ENCODE measurements around the gene RAF1. TPM values are rescaled to one million over a fixed set of nuclear protein-coding genes. Genes with fewer than 3 reads are reported as not detected.

RAF1 gene
- total and polyA plus RNA-seq, 3 donors from 2014 or later = 68.7 to 138 (median 133) TPM

GRCh38 chr3:12588039-12589009 lies 75.6 kb downstream of the RAF1 start:
- Histone ChIP-seq H3K9me3 (no peaks in the 10 kb centered on the region), H3K4me1 (peaks cover 13% of the 10 kb centered on the region), H3K27me3 (no peaks in the 10 kb centered on the region), H3K4me3 (no peak overlapping the region), H3K27ac (no peak overlapping the region), H3K36me3 (ENCODE audit: low read depth, missing control alignments) (peaks cover 3% of the 10 kb centered on the region)
- TF ChIP-seq CTCF (IDR thresholded peaks at IDR 0.05) (no peak), POLR2A (IDR thresholded peaks at IDR 0.05) (no peak)
- intact Hi-C loops (cut with DNase I; ENCODE audit: low total_unique reads) = no loop called here
- WGBS, 2 donors = 79 to 80% methylated on average over 7 of the region's 7 CpGs
- DNase-seq = no peak

- intact Hi-C loops (cut with DNase I; ENCODE audit: low total_unique reads) = no loop called here
- H3K4me1 ChIP-seq = peaks cover under 1% of the 10 kb centered on the region
- TF ChIP-seq POLR2A (IDR thresholded peaks at IDR 0.05) = no peak
- WGBS, 2 donors = 81 to 82% methylated on average over 3 of the region's 3 CpGs
- H3K9me3 ChIP-seq = no peaks in the 10 kb centered on the region
- DNase-seq = no peak
- no peak overlapping the region for H3K4me3 ChIP-seq
- peaks cover 3% of the 10 kb centered on the region for H3K36me3 ChIP-seq (ENCODE audit: low read depth, missing control alignments)
- H3K27ac ChIP-seq = no peak overlapping the region
- H3K27me3 ChIP-seq = no peaks in the 10 kb centered on the region
Measured at GRCh38 chr3:12586403-12586802, 77.5 kb downstream of the RAF1 start.

- H3K4me3 ChIP-seq = no peak overlapping the region
- WGBS, 2 donors = 59 to 73% methylated on average over 5 of the region's 5 CpGs
- H3K9me3 ChIP-seq = no peaks in the 10 kb centered on the region
- no peaks in the 10 kb centered on the region for H3K4me1 ChIP-seq
- H3K36me3 ChIP-seq (ENCODE audit: low read depth, missing control alignments) = peaks cover 3% of the 10 kb centered on the region
- DNase-seq = no peak
- H3K27me3 ChIP-seq = no peaks in the 10 kb centered on the region
- no peak for TF ChIP-seq POLR2A (IDR thresholded peaks at IDR 0.05)
- no peak for TF ChIP-seq CTCF (IDR thresholded peaks at IDR 0.05)
- no peak overlapping the region for H3K27ac ChIP-seq
- intact Hi-C loops (cut with DNase I; ENCODE audit: low total_unique reads) = no loop called here
Measured at GRCh38 chr3:12585970-12586369, 77.9 kb downstream of the RAF1 start.

GRCh38 chr3:12585181-12585580 lies 78.7 kb downstream of the RAF1 start:
- H3K36me3 ChIP-seq (ENCODE audit: low read depth, missing control alignments) = peaks cover 3% of the 10 kb centered on the region

More at GRCh38 chr3:12585181-12585580, 78.7 kb downstream of the RAF1 start:
- H3K9me3 ChIP-seq = no peaks in the 10 kb centered on the region
- no peak for TF ChIP-seq CTCF (IDR thresholded peaks at IDR 0.05)
- no peak for TF ChIP-seq POLR2A (IDR thresholded peaks at IDR 0.05)
- H3K27me3 ChIP-seq = no peaks in the 10 kb centered on the region
- no peaks in the 10 kb centered on the region for H3K4me1 ChIP-seq
- WGBS, 2 donors = 67 to 72% methylated on average over 3 of the region's 3 CpGs
- no peak for DNase-seq
- H3K4me3 ChIP-seq = no peak overlapping the region
- intact Hi-C loops (cut with DNase I; ENCODE audit: low total_unique reads) = no loop called here
- H3K27ac ChIP-seq = no peak overlapping the region
